NK-92 (cell line): Measurements from ENCODE around the gene USF2.
"Not testable (repeated sequence)": the region's sequence is repeated elsewhere in the genome, so short reads cannot be mapped to it uniquely, and the experiment has no call there.

ENCODE experiments used
- DNase-seq: peaks from one replicate; lab custom pipeline; 2025; ENCODE audit not compliant: unreplicated experiment; lab: John Stamatoyannopoulos, UW

USF2 gene

DNA sequence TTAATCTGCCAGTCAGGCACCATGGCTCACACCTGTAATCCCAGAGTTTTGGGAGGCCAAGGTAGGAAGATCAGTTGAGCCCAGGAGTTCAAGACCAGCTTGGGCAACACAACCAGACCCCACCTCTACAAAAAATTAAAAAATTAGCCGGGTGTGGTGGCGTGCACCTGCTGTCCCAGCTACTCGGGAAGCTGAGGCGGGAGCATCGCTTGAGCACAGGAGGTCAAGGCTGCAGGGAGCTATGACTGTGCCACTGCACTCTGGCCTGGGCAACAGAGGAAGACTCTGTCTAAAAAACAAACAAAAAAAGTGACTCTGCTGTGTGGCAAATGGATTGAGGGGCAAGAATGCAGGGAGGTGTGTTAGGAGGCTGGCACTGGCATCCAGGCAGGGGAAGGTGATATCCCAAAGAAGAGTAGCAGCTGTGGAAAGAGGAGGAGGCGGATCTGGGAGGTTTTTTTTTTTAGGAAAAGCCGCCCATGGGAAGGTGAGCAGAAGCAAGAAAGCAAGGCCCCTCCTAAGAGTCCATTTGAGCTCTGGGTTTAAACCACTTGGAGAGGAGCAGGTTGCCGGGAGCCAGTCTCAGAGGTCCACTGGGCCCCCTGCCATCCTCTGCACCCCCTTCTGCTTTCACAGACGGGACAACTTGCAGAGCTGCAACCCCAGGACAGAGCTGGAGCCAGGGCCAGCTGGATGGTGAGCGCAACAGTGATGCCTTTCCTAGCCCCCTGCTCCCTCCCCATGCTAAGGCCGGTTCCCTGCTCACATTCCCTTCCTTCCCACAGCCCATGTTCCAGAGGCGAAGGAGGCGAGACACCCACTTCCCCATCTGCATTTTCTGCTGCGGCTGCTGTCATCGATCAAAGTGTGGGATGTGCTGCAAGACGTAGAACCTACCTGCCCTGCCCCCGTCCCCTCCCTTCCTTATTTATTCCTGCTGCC is 15.7 kb downstream of the USF2 start:
- no peak for DNase-seq

DNA sequence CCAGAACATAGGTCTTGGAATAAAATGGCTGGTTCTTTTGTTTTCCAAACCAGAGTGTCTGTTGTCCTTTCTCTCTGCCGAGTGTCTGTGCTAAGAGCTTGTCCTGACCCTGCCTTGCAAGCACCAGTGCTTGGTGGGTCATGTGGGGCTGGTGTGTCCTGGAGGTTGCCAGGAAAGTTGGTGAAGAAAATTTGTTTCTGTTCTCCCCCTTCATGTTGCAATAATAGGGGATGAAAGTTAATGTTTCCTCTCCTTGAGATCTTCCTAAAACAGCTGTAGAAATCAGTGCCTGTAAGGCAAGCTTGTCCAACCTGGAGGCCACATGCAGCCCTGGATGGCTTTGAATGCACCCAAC is 16.3 kb downstream of the USF2 start:
- DNase-seq, result no peak

DNA sequence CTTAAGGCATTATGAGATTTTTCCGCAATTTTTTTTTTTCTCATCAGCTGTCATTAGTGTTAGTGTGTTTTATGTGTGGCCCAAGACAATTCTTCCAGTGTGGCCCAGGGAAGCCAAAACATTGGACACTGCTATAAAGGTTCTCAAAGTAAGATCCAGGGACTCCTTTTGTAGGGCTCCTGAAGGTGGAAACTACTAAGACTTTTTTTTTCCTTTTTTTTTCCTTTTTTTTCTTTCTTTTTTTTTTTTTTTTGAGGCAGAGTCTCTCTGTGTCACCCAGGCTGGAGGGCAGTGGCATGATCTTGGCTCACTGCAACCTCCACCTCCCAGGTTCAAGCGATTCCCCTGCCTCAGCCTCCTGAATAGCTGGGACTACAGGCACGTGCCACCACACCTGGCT is 16.7 kb downstream of the USF2 start:
- DNase-seq, result not testable (repeated sequence)

DNA sequence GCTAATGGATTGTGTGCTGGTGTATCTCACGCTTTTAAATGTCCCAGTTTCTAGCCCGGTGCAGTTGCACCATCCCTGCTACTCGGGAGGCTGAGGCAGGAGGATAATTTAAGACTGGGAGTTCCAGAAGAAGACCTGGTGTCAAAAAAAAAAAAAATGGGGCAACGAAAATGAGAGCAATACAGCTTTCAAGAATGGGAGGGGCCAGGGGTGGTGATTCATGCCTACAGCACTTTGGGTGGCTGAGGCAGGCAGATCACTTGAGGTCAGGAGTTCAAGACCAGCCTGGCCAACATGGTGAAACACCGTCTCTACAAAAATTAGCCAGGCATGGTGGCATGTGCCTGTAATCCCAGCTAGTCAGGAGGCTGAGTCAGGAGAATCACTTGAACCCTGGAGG is 17.3 kb downstream of the USF2 start:
- not testable (repeated sequence) for DNase-seq

DNA sequence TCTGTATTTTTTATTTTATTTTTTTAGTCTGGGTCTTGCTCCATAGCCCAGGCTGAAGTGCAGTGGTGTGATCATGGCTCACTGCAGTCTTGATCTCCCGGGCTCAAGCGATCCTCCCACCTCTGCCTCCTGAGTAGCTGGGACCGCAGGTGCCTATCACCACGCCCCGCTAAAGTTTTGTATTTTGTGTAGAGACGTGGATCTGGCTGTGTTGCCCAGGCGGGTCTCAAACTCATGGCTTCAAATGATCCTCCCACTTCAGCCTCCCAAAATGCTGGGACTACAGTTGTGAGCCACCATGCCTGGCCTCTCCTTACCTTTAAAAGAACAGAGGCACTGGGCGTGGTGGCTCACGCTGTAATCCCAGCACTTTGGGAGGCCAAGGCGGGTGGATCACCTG is 19.0 kb downstream of the USF2 start:
- DNase-seq, result no peak

DNA sequence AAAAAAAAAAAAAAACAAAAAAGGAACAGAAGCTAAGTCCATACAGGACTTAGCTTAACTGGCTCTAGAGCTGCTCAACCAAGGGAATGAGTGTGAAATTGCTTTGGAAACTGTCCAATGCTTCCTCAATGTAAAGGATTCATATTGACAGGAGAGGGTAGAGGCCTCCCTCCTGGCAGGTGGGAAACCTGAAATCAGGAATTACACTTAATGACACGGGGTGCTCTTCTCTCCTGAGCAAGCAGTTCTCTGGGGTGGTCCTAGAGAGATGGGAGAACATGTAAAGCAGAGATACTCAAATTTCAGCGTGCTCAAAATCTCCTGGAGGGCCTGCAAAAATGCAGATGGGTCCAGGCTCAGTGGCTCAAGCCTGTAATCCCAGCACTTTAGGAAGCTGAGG is 19.6 kb downstream of the USF2 start:
- DNase-seq, result no peak

DNA sequence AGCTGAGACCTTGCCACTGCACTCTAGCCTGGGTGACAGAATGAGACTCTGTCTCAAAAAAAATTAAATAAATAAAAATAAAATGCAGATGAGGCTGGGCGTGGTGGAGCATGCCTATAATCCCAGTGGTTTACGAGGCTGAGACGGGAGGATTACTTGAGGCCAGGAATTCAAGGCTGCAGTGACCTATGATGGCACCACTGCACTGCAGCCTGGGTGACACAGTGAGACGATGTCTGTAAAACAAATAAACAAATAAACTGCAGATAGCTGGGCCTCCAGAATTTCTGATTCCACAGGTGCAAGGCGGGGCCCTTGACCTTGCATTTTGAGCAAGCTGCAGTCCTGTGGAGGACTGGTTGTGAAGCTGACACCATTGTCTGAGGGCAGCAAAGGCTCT is 20.1 kb downstream of the USF2 start:
- no peak for DNase-seq

DNA sequence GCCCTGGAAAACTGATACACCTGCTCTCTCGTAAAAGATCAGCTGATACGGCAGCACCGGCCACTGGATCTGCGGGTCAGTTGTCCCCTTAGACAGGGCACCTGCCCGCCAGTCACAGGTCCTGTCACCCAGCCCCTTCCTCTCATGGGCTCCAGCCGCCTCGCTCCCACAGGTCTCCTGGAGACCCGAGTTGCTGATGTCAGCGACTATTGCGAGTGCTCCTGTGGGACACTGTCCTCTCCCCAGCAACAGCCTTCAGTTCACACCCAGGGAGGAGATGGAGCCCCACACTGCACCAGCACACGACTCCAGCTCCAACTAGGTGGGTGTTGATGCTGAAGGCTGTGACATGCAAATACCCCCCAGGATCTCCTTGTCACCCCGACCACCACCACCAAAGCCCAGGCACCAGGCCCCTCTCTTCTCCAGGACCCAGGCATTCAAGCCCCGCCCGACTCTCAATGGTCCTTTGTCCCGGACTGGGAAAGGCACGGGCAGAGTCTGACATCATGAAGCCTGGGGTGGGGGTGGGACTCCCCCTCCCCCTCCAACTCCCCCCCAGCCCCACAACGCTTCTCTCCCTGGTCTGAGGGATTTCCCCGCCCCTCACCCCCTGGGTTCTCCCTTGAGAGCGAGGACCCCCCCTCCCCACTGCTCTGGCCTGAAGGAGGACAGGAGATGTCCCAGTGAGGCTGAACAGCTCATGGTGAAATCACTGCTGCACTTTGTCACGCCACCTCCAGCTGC is 21.8 kb downstream of the USF2 start:
- no peak for DNase-seq

DNA sequence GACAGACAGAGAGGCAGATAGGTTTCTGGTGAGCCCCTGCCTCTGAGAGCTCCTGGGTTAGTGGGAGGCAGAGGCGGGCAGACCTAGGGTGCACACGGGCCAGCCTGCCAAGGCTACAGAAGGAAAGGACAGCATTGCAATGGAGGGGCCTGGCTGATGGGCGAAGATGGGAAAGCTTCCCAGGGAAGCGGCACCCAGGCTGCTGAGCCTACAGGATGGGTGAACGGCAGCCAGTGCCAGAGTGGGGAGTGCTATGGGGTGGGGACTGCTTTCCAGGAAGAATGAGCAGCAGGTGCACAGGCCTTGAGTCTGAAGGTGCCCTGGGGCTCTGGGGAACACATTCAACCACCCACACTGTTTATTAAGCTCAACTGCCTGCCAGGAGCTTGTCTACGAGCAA is 22.5 kb downstream of the USF2 start:
- DNase-seq, result no peak

DNA sequence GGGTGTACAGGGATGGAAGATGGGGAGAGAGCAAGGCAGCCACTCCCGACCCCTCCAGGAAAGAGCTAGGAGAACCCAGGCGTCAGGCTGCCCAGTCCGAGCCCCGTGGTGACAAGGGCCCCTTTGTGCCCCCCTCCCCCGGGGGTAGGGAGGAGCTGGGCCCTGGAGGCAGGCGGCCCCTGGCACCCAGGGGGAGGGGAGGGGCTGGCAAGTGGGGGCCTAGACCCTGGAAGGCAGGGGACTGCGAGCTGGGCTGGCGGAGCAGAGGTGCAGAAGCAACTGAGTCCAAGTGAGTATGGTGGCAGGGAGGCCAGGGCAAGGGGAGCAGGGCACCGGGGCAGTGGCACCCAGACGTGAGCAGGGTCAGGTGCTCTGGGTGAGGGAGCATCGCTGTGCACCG is 23.2 kb downstream of the USF2 start, which contains the start of gene MAG:
Gene MAG, plus strand, starts transcription at position 246 of the 400 bp plus-strand sequence. CDS start 3,248 bp downstream, outside the sequence.
- DNase-seq, result no peak

DNA sequence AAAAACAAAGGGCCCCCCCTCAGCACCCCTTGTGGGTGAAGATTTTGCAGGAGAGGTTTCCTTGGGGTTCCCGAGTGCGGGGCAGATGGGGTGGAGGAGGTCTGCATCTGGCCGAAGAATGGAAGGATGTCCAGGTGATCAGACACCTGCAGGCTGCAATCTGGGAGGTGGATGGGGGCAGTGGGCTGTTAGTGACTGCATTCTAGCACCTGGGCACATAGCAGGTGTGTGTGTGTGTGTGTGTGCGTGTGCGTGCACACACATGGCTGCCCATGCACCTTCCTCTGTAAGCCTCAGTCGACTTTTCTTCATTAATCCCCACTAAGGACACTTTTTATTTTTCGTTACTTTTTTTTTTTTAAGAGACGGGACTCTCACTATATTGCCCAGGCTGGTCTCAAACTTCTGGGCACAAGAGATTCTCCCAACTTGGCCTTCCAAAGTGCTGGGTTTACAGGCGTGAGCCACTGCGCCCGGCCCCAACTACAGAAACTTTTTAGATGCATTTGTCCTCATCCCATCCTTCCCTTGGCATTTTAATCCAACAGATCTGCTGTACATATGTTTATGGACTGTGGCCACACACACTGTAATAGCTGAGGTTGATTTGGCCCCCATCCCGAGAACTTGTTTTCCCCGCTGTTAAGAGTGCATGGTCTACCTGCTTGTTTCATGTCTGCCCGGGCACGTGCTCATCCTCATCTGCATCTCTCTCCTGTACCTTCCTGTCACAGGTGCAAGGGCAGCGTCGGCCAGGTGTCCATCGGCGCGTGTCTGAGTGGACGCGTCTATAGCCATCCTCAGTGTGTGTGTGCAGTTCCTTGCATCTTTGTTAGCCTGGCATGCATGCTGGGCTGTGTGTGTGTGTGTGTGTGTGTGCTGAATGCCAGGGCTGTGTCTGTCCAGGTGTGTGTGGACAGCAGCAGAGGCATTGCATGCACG is 23.9 kb downstream of the USF2 start:
- DNase-seq, result no peak

DNA sequence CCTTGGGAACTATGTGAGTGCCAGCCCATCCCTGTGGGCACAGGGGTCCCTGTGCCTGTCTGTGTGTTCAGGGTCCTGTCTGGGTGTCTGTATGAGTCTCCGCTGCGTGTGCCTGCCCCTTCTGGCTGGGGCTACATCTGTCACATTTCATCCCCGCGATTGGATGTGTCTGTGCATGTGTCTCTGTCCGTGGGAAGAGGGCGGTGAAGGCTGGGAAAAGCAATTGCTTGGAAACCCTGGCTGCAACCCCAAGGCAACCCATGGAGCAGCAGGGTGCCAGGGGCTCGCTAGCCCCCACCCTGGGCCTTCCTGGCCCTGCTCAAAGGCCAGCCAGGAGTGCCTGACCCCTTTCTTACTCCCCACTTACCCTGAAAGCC is 24.6 kb downstream of the USF2 start:
- DNase-seq, result no peak

DNA sequence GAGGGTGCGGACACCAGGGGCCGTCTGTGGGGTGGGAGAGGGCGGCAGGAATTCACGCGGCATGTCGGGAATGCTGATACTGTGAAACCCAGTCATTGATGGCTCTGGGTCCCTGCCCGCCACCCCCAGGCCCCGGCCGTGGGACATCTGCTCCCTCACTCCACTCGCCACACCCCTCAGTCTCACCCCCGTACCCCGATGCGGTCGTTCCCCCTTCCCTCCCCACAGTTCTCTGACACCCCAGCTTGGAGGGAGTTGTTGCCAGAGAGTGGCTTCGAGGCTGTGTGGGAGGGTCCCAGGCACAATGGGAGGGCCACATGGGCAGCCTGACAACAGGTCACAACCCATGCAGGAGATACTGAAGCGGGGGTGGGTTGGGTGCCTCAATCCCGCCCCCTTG is 25.0 kb downstream of the USF2 start:
- no peak for DNase-seq

DNA sequence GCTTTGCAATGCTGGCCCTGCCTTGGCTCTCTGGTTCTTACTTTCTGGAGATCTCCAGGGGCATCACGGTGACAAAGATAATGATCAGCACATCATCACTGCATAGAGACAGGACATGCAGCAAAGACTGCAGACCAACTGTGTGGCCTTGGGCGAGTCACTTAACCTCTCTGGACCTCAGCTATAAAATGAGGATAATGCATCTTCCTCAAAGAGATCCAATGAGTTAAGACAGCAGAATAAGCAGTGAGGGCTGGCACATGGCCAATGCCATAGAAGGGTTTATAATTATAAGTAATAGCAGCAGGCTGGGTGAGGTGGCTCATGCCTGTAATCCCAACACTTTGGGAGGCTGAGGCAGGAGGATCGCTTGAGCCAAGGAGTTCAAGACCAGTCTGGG is 25.6 kb downstream of the USF2 start:
- DNase-seq, result no peak

DNA sequence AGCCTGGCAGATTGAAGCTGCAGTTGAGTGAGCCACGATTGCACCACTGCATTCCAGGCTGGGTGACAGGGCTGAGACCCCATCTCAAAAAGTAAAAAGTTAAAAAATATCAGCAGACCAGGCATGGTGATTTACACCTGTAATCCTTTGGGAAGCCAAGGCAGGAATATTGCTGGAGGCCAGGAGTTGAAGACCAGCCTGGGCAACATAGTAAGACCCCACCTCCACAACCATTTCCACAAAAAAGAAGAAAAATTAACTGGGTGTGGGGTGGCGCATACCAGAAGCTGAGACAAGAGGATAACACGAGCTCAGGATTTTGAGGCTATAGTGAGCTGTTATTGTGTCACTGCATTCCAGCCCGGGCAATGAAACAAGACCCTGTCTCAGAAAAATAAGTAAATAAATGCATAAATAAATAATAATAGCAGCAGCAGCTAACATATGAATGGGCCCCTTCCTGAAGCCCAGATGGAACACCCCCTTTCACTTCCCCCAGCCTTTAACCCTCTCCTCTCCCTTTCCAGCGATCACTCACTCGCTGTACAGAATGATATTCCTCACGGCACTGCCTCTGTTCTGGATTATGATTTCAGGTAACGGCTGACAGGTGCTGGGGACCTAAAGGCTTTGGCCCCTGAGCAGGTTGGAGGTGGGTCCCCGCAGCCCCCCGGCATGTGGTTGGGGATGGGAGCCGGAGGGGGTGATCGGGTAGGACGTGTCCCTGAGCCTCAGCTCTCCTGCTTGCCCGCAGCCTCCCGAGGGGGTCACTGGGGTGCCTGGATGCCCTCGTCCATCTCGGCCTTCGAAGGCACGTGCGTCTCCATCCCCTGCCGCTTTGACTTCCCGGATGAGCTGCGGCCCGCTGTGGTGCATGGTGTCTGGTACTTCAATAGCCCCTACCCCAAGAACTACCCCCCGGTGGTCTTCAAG is 26.4 kb downstream of the USF2 start:
- DNase-seq, result no peak

DNA sequence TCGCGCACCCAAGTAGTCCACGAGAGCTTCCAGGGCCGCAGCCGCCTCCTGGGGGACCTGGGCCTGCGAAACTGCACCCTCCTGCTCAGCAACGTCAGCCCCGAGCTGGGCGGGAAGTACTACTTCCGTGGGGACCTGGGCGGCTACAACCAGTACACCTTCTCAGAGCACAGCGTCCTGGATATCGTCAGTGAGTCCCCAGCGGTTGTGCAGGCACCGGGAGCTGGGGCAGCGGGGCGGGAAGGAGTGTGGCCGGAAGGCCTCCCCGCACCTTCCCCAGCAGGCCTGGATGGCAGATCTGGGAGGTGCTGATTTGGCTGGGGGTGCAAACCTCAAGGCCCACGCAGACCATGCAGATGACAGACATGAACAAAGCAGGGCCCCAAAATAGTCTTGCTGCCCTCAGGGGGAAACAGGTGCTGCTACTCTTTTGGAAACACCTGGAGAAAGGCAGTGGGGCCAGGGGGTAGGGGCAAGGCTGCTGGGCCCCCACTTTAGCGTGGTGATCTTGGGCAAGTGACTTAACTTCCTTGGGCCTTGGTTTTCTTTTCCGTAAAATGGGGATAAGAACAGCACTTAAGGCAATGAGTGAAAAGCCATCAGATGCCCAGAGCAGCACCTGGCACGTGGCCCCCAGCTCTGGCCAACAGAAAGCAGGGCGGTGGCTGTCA is 27.2 kb downstream of the USF2 start:
- no peak for DNase-seq

DNA sequence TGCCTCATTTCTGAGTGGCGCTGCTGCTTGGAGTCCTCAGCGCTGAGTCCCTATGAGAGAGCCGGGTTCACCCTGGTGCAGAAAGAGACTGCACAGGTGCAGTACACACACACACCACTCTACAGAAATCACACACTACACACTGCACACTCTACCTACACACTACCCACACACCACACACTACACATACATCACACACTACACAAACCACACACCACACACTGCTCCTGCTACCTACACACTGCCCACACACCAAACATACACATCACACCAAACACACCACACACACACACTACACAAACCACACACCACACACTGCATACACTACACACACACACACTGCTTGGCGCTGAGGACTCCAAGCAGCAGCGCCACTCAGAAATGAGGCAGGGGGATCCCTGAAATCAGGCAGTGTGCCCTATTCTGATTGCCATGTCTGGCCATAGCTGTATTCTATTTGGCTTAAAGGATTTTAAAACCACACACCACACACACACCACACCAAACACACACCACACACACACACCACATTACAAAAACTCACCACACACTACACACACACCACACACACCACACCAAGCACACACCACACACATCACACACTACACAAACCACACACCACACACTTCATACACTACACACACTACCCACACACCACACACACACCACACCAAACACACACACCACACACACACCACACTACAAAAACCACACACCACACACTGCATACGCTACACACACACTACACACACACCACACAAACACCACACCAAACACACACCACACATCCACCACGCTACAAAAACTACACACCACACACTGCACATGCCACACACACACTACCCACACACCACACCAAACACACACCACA is 28.1 kb downstream of the USF2 start:
- DNase-seq, result no peak

DNA sequence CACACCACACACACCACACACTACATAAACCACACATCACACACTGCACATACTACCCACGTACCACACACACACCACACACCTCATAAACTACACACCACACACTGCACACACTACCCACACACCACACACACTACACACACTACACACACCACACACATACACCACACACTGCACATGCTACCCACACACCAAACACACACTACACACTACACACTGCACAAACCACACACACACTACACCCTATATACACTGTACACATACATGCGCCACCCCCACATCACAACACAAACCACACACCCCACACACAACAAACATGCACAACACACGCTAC is 28.7 kb downstream of the USF2 start:
- no peak for DNase-seq

DNA sequence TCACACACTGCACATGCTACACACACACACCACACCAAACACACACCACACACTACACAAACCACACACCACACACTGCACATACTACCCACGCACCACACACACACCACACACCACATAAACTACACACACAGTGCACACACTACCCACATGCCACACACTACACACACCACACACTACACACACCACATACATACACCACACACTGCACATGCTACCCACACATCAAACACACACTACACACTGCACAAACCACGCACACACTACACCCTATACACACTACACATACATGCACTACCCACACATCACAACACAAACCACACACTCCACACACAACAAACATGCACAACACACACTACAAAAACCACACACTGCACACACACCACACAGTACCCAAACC is 29.2 kb downstream of the USF2 start:
- no peak for DNase-seq
